Measurements from ENCODE around the gene PCP2.

DNA sequence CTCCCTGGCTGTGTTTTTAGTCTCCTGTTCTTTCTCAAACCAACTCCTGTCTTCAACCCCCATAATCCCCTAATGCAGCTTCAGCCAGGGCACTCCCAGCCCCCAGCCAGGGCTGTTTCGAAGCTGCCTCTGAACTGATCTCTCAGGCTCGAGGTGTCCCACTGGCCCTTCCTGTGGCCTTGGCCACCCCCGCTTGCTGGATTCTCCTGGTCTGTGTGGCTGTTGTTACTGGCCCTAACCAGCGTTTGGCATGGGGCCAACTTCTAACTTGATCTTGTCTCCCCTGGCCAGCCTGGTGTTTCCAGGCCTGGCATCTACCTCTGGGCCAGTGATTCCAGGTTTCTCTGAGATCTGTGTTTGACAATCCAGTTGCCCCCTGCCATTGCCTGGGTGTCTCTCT, 15.2 kb downstream of the PCP2 start:
- TF ChIP-seq, protein P1, sequence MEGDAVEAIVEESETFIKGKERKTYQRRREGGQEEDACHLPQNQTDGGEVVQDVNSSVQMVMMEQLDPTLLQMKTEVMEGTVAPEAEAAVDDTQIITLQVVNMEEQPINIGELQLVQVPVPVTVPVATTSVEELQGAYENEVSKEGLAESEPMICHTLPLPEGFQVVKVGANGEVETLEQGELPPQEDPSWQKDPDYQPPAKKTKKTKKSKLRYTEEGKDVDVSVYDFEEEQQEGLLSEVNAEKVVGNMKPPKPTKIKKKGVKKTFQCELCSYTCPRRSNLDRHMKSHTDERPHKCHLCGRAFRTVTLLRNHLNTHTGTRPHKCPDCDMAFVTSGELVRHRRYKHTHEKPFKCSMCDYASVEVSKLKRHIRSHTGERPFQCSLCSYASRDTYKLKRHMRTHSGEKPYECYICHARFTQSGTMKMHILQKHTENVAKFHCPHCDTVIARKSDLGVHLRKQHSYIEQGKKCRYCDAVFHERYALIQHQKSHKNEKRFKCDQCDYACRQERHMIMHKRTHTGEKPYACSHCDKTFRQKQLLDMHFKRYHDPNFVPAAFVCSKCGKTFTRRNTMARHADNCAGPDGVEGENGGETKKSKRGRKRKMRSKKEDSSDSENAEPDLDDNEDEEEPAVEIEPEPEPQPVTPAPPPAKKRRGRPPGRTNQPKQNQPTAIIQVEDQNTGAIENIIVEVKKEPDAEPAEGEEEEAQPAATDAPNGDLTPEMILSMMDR (IDR thresholded peaks at IDR 0.05) = no peak
- no peak for TF ChIP-seq POLR2A (IDR thresholded peaks at IDR 0.05)

Measured in body of pancreas (tissue), 4 donors.